Fibroblast of villous mesenchyme (primary cell): ENCODE data around the gene RDH12. TPM values are rescaled to one million over a fixed set of nuclear protein-coding genes. Genes with fewer than 3 reads are reported as not detected.

Experiments used
- DNase-seq: peaks from one replicate; pipeline ENCODE4 v3.0.0-alpha.2; 2010; ENCODE audit warnings: low read depth
- H3K4me3 ChIP-seq: 2 replicates; pipeline ENCODE4 v1.5.1; 2011; ENCODE audit warnings: low read depth, mild to moderate bottlenecking, low read length
- small RNA-seq: library from RNA; depleted of rRNA; stranded (forward); fragments of <200 nt; gene quantifications from one replicate; pipeline ENCODE3, GENCODE V24; 2012
- total RNA-seq: library from RNA; depleted of rRNA; stranded (reverse); fragments of >200 nt; gene quantifications from 2 replicates; pipeline ENCODE4 v1.2.3, GENCODE V29; 2012
- TF ChIP-seq, protein P1 (sequence below): IDR thresholded peaks from 2 replicates; pipeline ENCODE4 v1.5.1; 2012; ENCODE audit warnings: low read depth, mild to moderate bottlenecking, low read length; ENCODE audit not compliant: insufficient read depth

The RDH12 gene
- total RNA-seq, 1 donor: not detected

DNA sequence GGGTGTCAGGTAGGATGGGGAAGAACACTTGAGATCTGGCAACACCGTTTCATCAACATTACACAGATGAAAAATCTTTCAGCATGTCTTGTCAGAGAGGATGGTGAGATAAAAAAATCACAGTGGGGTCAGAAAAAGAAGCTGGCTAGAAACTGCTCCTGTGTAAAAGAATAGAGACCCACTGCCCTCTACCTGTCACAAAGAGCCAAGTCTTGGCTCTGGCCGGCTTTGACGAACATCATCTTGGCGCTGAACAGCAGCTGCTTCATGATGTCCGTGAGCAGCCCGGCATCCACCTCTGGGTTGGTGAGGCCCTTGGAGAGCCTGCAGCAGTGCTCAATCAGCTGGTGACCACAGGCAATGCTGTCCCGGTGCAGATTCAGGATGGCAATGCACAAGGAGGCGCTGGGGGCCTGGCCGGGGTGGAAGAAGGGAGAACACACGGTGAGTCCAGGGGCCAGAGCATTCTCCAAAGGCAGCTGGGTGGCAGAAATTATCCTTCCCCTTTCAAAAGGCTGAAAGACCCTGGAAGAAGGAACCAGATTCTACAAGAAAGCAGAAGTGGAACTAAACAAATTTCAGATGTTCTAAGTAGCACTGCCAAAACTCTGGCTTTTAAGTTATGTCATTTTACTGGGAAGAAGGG lies 64.5 kb downstream of the RDH12 start:
- no peak for DNase-seq
- H3K4me3 ChIP-seq: no peak overlapping the region
- TF ChIP-seq, protein P1, sequence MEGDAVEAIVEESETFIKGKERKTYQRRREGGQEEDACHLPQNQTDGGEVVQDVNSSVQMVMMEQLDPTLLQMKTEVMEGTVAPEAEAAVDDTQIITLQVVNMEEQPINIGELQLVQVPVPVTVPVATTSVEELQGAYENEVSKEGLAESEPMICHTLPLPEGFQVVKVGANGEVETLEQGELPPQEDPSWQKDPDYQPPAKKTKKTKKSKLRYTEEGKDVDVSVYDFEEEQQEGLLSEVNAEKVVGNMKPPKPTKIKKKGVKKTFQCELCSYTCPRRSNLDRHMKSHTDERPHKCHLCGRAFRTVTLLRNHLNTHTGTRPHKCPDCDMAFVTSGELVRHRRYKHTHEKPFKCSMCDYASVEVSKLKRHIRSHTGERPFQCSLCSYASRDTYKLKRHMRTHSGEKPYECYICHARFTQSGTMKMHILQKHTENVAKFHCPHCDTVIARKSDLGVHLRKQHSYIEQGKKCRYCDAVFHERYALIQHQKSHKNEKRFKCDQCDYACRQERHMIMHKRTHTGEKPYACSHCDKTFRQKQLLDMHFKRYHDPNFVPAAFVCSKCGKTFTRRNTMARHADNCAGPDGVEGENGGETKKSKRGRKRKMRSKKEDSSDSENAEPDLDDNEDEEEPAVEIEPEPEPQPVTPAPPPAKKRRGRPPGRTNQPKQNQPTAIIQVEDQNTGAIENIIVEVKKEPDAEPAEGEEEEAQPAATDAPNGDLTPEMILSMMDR: no peak

DNA sequence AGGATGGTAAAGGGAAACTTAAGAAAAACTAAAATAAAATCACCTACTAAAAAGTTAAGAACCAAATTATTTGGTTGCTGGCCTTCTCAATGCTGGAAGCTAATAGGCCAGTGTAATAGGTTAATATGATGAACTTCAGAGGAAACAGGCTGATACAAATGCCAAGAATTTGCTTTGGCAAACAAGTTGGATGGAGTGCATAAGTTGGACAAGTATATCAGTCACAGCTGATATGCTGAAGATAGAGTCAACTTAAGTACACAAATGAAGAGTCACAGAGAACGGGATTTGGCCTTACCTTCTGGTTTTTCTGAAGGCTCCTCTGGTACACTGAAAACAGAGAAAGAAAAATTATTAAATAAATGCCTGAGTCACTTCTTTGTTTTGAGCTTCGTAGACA lies 66.5 kb downstream of the RDH12 start:
- TF ChIP-seq, protein P1: no peak

DNA sequence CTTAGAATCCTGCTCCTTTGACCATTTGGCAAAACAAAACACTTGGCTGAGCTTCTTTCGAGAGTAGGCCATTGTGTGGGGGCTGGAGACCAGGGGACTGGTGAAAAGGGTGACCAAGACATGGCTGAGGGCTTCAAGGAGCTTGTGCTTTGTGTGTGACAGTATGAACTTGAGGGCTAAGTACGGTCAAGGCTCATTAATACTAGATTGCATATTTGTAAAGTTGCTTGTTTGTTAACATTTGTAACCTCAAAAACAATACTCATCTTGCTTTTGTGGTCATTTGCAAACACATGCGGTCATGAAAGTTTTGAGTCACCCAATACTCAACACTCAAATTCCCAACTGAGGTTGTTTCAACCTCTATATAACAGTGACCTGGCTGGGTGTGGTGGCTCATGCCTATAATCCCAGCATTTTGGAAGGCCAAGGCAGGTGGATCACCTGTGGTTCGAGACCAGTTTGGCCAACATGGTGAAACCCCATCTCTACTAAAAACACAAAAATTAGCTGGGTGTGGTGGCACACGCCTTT lies 72.2 kb downstream of the RDH12 start:
- DNase-seq: no peak
- TF ChIP-seq, protein P1: no peak
- no peak overlapping the region for H3K4me3 ChIP-seq

More for the DNA sequence above, 66.5 kb downstream of the RDH12 start:
- no peak overlapping the region for H3K4me3 ChIP-seq
- DNase-seq: no peak

DNA sequence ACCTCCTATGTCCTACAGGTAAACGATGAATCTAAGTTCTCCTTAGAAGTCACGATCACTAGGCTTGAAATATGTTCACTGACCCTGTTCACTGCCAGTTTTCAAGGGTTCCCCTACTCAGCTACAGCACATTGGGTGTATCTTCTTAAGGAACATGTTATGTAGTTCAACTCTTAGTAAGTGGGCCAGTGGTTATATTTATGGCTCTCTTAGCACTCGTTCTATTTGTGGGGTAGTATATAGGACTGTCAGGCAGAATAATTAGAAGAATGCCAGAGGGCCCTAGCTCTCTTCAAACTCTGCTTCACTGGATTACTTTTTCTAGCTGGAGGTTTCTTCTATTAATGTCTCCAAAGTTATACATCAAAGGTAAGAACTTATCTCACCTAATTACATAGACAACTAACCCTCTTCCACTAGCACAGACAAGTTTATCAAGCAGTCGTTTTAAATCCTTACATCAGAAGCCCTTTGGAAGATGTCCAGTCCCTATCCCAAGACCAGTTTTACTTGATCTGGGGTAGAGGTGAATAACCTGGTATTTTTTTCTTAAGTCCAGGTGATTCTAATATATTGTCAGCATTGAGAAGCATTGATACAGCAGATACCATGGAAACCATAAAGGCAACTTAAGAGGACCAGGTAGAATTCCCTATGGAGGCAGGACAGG lies 75.1 kb downstream of the RDH12 start:
- H3K4me3 ChIP-seq: no peak overlapping the region
- DNase-seq: no peak
- TF ChIP-seq, protein P1: no peak

DNA sequence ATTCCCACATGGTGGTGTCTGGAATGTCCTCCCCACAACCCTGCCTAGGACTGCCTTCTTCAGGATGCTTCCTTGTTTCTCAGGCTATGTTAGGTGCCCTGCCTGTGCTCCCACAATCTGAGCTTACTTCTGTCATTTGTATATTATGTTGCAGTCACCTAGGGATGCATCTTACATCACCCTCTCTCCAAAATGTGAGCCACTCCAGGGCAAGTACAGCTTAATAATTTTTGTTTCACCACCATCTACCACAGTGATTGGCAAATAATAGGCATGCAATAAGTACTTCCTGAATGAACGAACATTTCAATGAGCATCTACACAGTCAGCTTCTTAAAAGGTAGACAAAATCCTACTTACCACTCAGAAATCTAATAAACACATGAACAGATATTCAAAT lies 77.1 kb downstream of the RDH12 start:
- TF ChIP-seq, protein P1: no peak
- no peak for DNase-seq
- H3K4me3 ChIP-seq: no peak overlapping the region

DNA sequence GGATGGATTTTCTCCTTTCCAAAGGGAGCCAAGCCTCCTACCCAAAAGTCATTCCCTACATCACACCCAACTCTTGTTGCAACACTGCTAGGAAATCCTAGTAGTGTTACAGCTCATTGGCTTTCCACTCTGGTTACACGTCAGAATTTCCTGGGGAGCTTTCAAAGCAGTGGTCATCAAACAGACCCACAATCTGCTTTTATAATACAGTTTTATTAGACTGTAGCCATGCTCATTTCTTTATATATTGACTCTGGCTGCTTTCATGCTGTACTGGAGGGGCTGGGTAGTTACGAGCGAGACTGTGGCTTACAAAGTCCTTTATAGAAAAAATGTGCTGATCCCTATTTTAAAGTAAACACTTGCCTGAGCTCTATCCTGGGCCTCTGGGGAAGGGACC lies 80.4 kb downstream of the RDH12 start:
- peak; percentile 7 for DNase-seq
- no peak overlapping the region for H3K4me3 ChIP-seq
- TF ChIP-seq, protein P1: no peak

Small RNA genes within 50 kb of the gene (small RNA-seq; reads per million reads assigned to genes)
- gene AL049779.3 (not detected), gene RN7SL369P (not detected), gene RNA5SP386 (not detected)

Other genes with a start within 250 kb of the RDH12 start
- gene TMEM229B, start 213.2 kb upstream of the RDH12 start, total RNA-seq: 0.43 and 0.64 TPM in 2 replicates
- gene PLEKHH1, start 168.6 kb upstream of the RDH12 start, total RNA-seq: 0.43 and 0.64 TPM in 2 replicates
- gene PIGH, start 101.6 kb upstream of the RDH12 start, total RNA-seq: 15.5 and 17.7 TPM in 2 replicates
- 3.9 TPM in 2 replicates for gene ARG2, start 82.0 kb upstream of the RDH12 start, total RNA-seq
- 45.1 and 52.2 TPM in 2 replicates for gene VTI1B, start 27.3 kb upstream of the RDH12 start, total RNA-seq
- gene RDH11, start 6.1 kb upstream of the RDH12 start, total RNA-seq: 138 and 212 TPM in 2 replicates
- 26.4 and 27.6 TPM in 2 replicates for gene ZFYVE26, start 114.7 kb downstream of the RDH12 start, total RNA-seq
- gene RAD51B, start 117.9 kb downstream of the RDH12 start, total RNA-seq: 13.9 and 22.0 TPM in 2 replicates